Upper lobe of left lung (tissue), 6 donors: ENCODE data around the gene SV2C. TPM values are rescaled to one million over a fixed set of nuclear protein-coding genes. Genes with fewer than 3 reads are reported as not detected.
A peak's percentile ranks its signal among the peaks of the same experiment; 100 is the strongest.

ENCODE experiments used
- ATAC-seq, 2 donors: fragments of 200-7000 bp; cut with Tn5 transposase; one replicate each; pipeline ENCODE4 v1.9.1; 2022; ENCODE audit warnings: mild to moderate bottlenecking in 2 of 2, moderate library complexity in 2 of 2; ENCODE audit not compliant: low FRiP score in 2 of 2
- DNase-seq, 2 donors: peaks; one replicate each; pipeline ENCODE4 v3.0.0-alpha.2; 2019 to 2020
- H3K27ac ChIP-seq, 4 donors: fragments of 200-600 bp; sonication (generic); one replicate each; pipeline ENCODE4 v1.5.1; 2016 to 2019
- H3K27me3 ChIP-seq, 4 donors: fragments of 200-600 bp; sonication (generic); one replicate each; pipeline ENCODE4 v1.5.1; 2017 to 2019
- H3K36me3 ChIP-seq, 4 donors: fragments of 200-600 bp; sonication (generic); one replicate each; pipeline ENCODE4 v1.5.1; 2016 to 2019
- H3K4me1 ChIP-seq, 4 donors: fragments of 200-600 bp; sonication (generic); one replicate each; pipeline ENCODE4 v1.5.1; 2018 to 2019
- H3K4me3 ChIP-seq, 4 donors: fragments of 200-600 bp; sonication (generic); one replicate each; pipeline ENCODE4 v1.5.1; 2017 to 2019; ENCODE audit warnings: mild to moderate bottlenecking in 2 of 4, moderate library complexity in 1 of 4
- H3K9me3 ChIP-seq, 4 donors: fragments of 200-600 bp; sonication (generic); one replicate each; pipeline ENCODE4 v1.5.1; 2018 to 2019
- EP300 ChIP-seq, 4 donors: sonication (generic); formaldehyde crosslinking; IDR thresholded peaks; one replicate each; pipeline ENCODE4 v1.5.1; 2017; ENCODE audit warnings: antibody characterized with exemption in 4 of 4, control low read depth in 2 of 4
- POLR2A ChIP-seq, 4 donors: fragments of 450-650 bp; IDR thresholded peaks; one replicate each; pipeline ENCODE4 v1.5.1; 2016 to 2017; ENCODE audit warnings: antibody characterized with exemption in 4 of 4, mild to moderate bottlenecking in 2 of 4
- POLR2AphosphoS5 ChIP-seq, 2 donors: sonication (generic); formaldehyde crosslinking; IDR thresholded peaks; one replicate each; pipeline ENCODE4 v1.5.1; 2017; ENCODE audit warnings: antibody characterized with exemption in 2 of 2
- WGBS, 2 donors: methylation state at CpG; one replicate each; pipeline ENCODE4 v1.1.5; 2017 to 2018; 5-methylcytosine and 5-hydroxymethylcytosine counted together
- total RNA-seq, 6 donors: library from RNA; depleted of rRNA in 4 of 6; stranded (reverse); fragments of >200 nt in 4 of 6; gene quantifications; one replicate each; pipeline versions ENCODE4 v1.1.0 to v1.2.1, GENCODE V29; 2016 to 2021
- TF ChIP-seq, protein P1 (sequence below), 6 experiments: fragments of 450-650 bp in 4 of 6; fragments of 200-600 bp in 2 of 6; sonication (generic) in 2 of 6; IDR thresholded peaks; one replicate each; pipeline ENCODE4 v1.5.1; 2016 to 2019; ENCODE audit warnings: antibody characterized with exemption in 6 of 6
- donor health status: DM: no; HTN: no; CAD: no; lungs with moderate emphysema.
- donor health status: DM: no; HTN: yes; CAD: no; lungs with severe emphysema.

Gene SV2C
- total RNA-seq, 6 donors from 2014 or later = 0.15 to 0.51 (median 0.21) TPM; not detected in 2

- Histone ChIP-seq H3K4me3 (no peak overlapping the region), H3K27me3 (no peaks in the 10 kb centered on the region), H3K9me3 (no peaks in the 10 kb centered on the region), H3K36me3 (no peaks in the 10 kb centered on the region), H3K27ac (no peak overlapping the region), H3K4me1 (no peaks in the 10 kb centered on the region)
- no peak for ATAC-seq
- DNase-seq = no peak
- no peak for TF ChIP-seq POLR2A (IDR thresholded peaks at IDR 0.05)
- TF ChIP-seq, protein P1, sequence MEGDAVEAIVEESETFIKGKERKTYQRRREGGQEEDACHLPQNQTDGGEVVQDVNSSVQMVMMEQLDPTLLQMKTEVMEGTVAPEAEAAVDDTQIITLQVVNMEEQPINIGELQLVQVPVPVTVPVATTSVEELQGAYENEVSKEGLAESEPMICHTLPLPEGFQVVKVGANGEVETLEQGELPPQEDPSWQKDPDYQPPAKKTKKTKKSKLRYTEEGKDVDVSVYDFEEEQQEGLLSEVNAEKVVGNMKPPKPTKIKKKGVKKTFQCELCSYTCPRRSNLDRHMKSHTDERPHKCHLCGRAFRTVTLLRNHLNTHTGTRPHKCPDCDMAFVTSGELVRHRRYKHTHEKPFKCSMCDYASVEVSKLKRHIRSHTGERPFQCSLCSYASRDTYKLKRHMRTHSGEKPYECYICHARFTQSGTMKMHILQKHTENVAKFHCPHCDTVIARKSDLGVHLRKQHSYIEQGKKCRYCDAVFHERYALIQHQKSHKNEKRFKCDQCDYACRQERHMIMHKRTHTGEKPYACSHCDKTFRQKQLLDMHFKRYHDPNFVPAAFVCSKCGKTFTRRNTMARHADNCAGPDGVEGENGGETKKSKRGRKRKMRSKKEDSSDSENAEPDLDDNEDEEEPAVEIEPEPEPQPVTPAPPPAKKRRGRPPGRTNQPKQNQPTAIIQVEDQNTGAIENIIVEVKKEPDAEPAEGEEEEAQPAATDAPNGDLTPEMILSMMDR (IDR thresholded peaks at IDR 0.05) = no peak
- TF ChIP-seq POLR2AphosphoS5 (IDR thresholded peaks at IDR 0.05) = no peak
- no peak for TF ChIP-seq EP300 (IDR thresholded peaks at IDR 0.05)
- WGBS, 2 donors = 58 to 70% methylated on average over 2 of the region's 2 CpGs
Measured at GRCh38 chr5:76371960-76372322, 288.8 kb downstream of the SV2C start.

- ATAC-seq = peak in 1 of 2 donors; percentile 74
Measured at GRCh38 chr5:76372323-76373054, 289.3 kb downstream of the SV2C start.

DNA sequence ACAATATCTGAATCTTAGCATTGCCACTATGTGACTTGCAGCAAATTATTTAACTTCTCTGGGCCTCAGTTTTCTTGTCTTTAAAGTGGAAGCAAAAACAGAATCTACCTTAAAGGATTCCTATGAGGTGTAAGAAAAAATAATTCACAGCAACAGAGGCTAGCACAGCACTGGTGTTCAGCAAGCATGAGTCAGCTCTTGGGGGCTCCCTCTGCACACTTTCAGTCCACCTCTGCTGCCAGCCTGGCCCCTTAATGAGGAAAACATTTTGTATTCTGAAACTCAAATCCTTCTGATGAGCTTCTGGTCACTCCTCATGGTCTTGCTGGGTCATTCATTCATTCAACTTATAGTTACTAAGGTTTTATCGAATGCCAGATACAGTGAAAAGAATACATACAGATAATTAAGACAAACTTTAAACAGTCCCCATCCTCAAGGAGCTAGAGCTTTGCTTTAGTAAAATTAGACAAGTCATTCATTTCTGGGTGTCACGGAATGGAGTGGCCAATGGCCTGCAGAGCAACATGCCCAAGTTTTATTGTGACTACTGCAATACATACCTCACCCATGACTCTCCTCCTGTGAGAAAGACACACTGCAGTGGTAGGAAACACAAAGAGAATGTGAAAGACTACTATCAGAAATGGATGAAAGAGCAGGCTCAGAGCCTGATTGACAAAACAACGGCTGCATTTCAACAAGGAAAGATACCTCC is 293.1 kb downstream of the SV2C start:
- no peak for DNase-seq
- no peaks in the 10 kb centered on the region for H3K9me3 ChIP-seq
- H3K4me3 ChIP-seq = no peak overlapping the region
- ATAC-seq = no peak
- 88 to 93% methylated on average over 3 of the region's 3 CpGs for WGBS, 2 donors
- no peaks in the 10 kb centered on the region for H3K27me3 ChIP-seq
- TF ChIP-seq POLR2AphosphoS5 (IDR thresholded peaks at IDR 0.05) = no peak
- TF ChIP-seq POLR2A (IDR thresholded peaks at IDR 0.05) = no peak
- TF ChIP-seq, protein P1 (IDR thresholded peaks at IDR 0.05) = no peak
- TF ChIP-seq EP300 (IDR thresholded peaks at IDR 0.05) = no peak
- H3K4me1 ChIP-seq = no peaks in the 10 kb centered on the region
- no peak overlapping the region for H3K27ac ChIP-seq
- H3K36me3 ChIP-seq = no peaks in the 10 kb centered on the region

More at GRCh38 chr5:76372323-76373054, 289.3 kb downstream of the SV2C start:
- H3K27ac ChIP-seq = no peak overlapping the region
- peak in 1 of 2 donors; percentile 38 for DNase-seq
- H3K36me3 ChIP-seq = no peaks in the 10 kb centered on the region
- H3K4me3 ChIP-seq = no peak overlapping the region
- TF ChIP-seq, protein P1 (IDR thresholded peaks at IDR 0.05) = no peak
- no peaks in the 10 kb centered on the region for H3K9me3 ChIP-seq
- 69 to 78% methylated on average over 7 to 11 of the region's 11 CpGs for WGBS, 2 donors
- H3K27me3 ChIP-seq = no peaks in the 10 kb centered on the region
- no peaks in the 10 kb centered on the region for H3K4me1 ChIP-seq

- 87 to 96% methylated on average over 3 of the region's 3 CpGs for WGBS, 2 donors
Measured at GRCh38 chr5:76376866-76377230, 293.7 kb downstream of the SV2C start.

More at GRCh38 chr5:76376866-76377230, 293.7 kb downstream of the SV2C start:
- H3K27ac ChIP-seq = no peak overlapping the region
- H3K4me3 ChIP-seq = no peak overlapping the region
- TF ChIP-seq EP300 (IDR thresholded peaks at IDR 0.05) (no peak), POLR2AphosphoS5 (IDR thresholded peaks at IDR 0.05) (no peak), POLR2A (IDR thresholded peaks at IDR 0.05) (no peak)
- TF ChIP-seq, protein P1 (IDR thresholded peaks at IDR 0.05) = no peak
- H3K27me3 ChIP-seq = no peaks in the 10 kb centered on the region
- ATAC-seq (no peak), DNase-seq (no peak)
- no peaks in the 10 kb centered on the region for H3K9me3 ChIP-seq
- H3K36me3 ChIP-seq = no peaks in the 10 kb centered on the region
- H3K4me1 ChIP-seq = no peaks in the 10 kb centered on the region
